Measurements from ENCODE around the gene TCF12. TPM values are rescaled to one million over a fixed set of nuclear protein-coding genes. Genes with fewer than 3 reads are reported as not detected.

Gene TCF12
- total RNA-seq, 6 experiments from 2014 or later = 106 to 200 (median 149) TPM

GRCh38 chr15:56969265-56969895, 50.9 kb downstream of the TCF12 start:
- Mint-ChIP-seq H3K4me3 (no peak overlapping the region), H3K27me3 (ENCODE audit: insufficient read depth) (no peaks in the 10 kb centered on the region), H3K9me3 (no peaks in the 10 kb centered on the region), H3K27ac (no peak overlapping the region; the same call in 1 of the 2 replicates), H3K4me1 (ENCODE audit: low read depth) (peaks cover 60% of the 10 kb centered on the region), H3K36me3 (ENCODE audit: low read depth) (peaks cover 5% of the 10 kb centered on the region)
- TF ChIP-seq CTCF (IDR thresholded peaks at IDR 0.05) = no peak
- DNase-seq = no peak

GRCh38 chr15:56971571-56971970, 53.1 kb downstream of the TCF12 start:
- Mint-ChIP-seq H3K27me3 (ENCODE audit: insufficient read depth) (no peaks in the 10 kb centered on the region), H3K4me1 (ENCODE audit: low read depth) (peaks cover 53% of the 10 kb centered on the region), H3K4me3 (no peak overlapping the region), H3K27ac (peak overlapping the region; percentile 15; the same call in 1 of the 2 replicates), H3K36me3 (ENCODE audit: low read depth) (peaks cover 9% of the 10 kb centered on the region), H3K9me3 (no peaks in the 10 kb centered on the region)
- no peak for TF ChIP-seq CTCF (IDR thresholded peaks at IDR 0.05)
- DNase-seq = no peak

GRCh38 chr15:56972016-56972415, 53.6 kb downstream of the TCF12 start:
- H3K4me3 Mint-ChIP-seq = no peak overlapping the region
- no peaks in the 10 kb centered on the region for H3K27me3 Mint-ChIP-seq (ENCODE audit: insufficient read depth)
- H3K9me3 Mint-ChIP-seq = no peaks in the 10 kb centered on the region
- peaks cover 57% of the 10 kb centered on the region for H3K4me1 Mint-ChIP-seq (ENCODE audit: low read depth)
- peaks cover 9% of the 10 kb centered on the region for H3K36me3 Mint-ChIP-seq (ENCODE audit: low read depth)
- H3K27ac Mint-ChIP-seq = no peak overlapping the region
- DNase-seq = no peak
- TF ChIP-seq CTCF (IDR thresholded peaks at IDR 0.05) = no peak

- no peaks in the 10 kb centered on the region for H3K9me3 Mint-ChIP-seq
- H3K4me1 Mint-ChIP-seq (ENCODE audit: low read depth) = peaks cover 58% of the 10 kb centered on the region
- no peak for DNase-seq
- H3K4me3 Mint-ChIP-seq = no peak overlapping the region
- TF ChIP-seq CTCF (IDR thresholded peaks at IDR 0.05) = no peak
- peaks cover 9% of the 10 kb centered on the region for H3K36me3 Mint-ChIP-seq (ENCODE audit: low read depth)
- no peaks in the 10 kb centered on the region for H3K27me3 Mint-ChIP-seq (ENCODE audit: insufficient read depth)
- H3K27ac Mint-ChIP-seq = 0 out of 2 replicates have a peak overlapping the region, but pooled peaks have one; percentile 2
These were observed 54.0 kb downstream of the TCF12 start for GRCh38 chr15:56972426-56972825.

- no peak for TF ChIP-seq CTCF (IDR thresholded peaks at IDR 0.05)
- Mint-ChIP-seq H3K27ac (no peak overlapping the region), H3K4me3 (no peak overlapping the region), H3K36me3 (ENCODE audit: low read depth) (peaks cover 9% of the 10 kb centered on the region), H3K27me3 (ENCODE audit: insufficient read depth) (no peaks in the 10 kb centered on the region), H3K9me3 (no peaks in the 10 kb centered on the region), H3K4me1 (ENCODE audit: low read depth) (peaks cover 62% of the 10 kb centered on the region)
- DNase-seq = no peak
These were observed 55.0 kb downstream of the TCF12 start for GRCh38 chr15:56973463-56973862.

Measured in HFFc6 (cell line).